ENCODE data around the gene C1QTNF9B.
"Not testable (repeated sequence)": the region's sequence is repeated elsewhere in the genome, so short reads cannot be mapped to it uniquely, and the experiment has no call there.

Gene C1QTNF9B

DNA sequence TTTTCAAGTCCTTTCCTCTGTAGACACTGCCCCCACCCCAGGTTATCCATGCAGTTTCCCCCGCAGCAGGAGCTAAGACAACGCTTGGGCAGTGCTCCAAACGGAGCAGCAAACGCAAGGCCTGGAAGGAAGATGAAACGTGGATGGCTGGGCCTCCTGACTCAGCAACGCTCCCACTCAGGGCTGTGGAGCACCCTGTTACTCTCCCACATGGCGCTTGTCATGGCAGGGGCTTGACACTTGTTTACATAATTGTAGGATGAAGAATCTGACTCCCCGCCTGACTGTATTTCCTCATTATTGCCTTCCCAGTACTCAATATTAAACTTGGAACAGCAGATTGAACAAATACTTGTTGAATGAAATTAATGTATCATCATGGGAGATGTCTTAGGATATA, 799 bp upstream of the C1QTNF9B start:
- no peak for DNase-seq (ENCODE audit: insufficient read length, low spot score)
- no peak for FAIRE-seq

DNA sequence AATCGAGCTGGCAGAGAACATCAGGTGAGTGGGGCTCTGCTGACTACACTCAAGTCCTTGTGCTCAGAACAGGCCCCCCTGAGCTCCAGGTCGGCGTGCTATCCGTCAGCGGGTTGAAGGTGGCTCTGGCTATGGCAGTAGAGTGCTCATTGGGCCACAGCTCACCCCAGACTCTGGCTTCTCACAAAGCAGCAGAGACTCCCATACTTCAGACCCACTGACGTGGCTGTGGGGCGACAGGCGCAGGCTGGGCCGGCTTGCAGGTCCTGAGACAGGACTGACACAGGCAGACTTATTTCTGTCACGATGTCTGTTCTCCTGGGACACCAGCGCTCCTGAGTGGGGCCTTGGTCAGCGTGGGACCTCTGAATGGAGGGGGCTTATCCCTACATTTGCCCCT, 2.6 kb downstream of the C1QTNF9B start:
- not testable (repeated sequence) for DNase-seq (ENCODE audit: insufficient read length, low spot score); FAIRE-seq

DNA sequence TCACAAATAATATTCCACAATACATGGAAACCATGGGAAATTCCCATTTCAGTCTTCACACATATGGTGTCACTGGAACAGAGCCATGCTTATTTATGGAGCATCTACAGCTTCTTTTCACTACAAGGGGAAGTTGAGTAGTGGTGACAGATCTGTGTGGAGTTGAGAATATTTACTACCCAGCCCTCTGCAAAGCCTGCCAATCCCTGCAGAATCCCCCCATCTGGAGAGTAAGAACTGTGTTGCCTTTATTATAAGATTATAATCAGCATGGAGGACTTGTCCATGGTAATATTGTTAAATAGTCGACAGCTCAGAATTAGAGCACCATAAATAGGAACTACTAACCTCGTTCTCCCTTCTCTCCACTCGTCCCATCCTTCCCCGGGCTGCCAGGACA, 3.5 kb downstream of the C1QTNF9B start:
- FAIRE-seq; DNase-seq (ENCODE audit: insufficient read length, low spot score): not testable (repeated sequence)

DNA sequence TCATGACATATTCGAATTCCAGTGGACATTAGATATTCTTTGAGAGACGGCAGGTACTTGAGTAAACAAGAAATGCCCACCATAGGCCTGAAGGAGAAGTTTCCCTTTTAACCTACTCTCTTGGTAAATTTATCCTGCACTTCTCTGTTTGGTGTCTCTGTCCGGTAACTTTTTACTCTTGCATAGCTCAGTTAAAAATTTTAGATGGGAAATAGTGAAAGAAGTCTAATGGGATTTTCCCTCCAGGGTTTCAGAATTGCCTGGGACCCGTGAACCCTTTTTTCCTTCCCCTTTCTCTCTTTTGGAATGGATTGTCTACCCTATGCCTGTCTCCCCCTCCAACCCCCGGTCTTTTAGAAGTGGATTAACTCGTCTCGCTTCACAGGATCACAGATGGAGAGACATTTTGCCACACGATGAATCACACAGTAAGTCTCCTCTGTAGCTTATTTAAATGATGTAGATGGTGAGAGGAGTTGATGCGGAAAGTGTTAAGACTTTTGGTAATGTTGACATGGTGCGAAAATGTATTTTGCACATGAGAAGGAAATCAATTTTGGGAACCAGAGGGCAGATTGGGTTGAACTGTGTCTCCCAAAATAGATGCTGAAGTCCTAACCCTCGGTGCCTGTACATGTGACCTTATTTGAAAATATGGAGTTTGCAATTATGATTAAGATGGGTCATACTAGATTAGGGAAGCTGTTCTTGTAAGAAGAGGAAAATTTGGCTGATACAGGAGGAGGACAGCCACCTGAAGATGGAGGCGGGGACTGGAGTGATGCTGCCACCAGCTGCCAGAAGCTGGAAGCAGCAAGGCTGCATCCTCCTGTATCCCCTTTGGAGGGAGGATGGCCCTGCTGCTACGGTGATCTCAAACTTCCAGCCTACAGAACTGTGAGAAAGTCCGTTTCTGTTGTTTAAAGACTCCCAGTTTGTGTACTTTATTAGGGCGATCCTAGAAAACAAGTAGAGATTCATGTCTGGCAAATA, 7.4 kb downstream of the C1QTNF9B start:
- peak; percentile 61 for FAIRE-seq

DNA sequence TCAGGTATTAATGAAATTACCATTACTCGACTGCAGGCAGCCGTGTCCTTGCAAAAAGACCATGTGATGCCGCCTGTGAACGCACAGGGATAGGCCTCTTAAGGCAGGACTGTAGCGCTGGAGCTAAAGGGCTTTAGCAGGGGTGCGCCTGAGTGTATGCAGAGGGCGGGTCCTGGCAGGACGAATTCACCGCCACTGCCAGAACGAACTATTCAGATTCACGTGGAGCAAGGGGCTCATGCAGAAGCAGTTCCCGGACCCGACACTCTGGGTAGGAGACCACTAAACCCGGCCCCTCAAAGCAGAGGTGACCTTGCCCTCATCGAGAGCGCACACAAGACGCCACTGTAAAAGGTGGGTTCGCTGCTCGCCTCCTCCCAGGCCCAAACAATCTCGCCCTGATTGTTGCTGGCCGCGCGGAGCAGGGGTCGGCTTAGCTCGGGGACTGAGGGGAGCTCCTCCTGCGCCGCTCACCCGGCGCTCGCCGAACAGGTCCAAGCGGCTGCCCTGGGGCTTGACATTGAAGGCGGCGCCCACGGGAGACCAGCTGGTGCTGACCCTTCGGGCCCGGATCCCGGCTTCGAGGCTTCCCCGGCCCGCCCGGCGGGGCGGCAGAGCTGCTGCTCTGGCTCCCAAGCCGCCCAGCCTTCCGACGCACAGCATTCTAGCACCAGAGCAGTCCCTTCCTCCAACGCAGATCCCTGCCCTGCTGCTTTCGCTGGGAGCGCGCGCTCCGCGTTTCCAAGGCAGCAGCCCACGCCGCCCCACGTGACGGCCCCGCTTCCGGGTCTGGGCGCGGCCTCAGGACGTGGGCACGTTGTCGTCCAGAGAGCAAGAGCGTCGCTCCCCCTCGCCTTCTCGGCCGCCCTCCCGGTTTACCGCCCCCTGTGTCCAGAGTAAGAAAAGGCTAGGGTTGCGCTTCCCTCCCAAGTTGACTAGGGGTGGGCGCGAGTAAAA, 8.4 kb downstream of the C1QTNF9B start, which contains the start of gene MIPEP:
Gene MIPEP (minus strand): TSS at position 743 of the 957 bp plus-strand sequence. CDS start 80 bp downstream, at position 663.
- DNase-seq (ENCODE audit: insufficient read length, low spot score) (peak; percentile 88), FAIRE-seq (peak; percentile 89)

More for the DNA sequence above, 7.4 kb downstream of the C1QTNF9B start:
- no peak for DNase-seq (ENCODE audit: insufficient read length, low spot score)

DNA sequence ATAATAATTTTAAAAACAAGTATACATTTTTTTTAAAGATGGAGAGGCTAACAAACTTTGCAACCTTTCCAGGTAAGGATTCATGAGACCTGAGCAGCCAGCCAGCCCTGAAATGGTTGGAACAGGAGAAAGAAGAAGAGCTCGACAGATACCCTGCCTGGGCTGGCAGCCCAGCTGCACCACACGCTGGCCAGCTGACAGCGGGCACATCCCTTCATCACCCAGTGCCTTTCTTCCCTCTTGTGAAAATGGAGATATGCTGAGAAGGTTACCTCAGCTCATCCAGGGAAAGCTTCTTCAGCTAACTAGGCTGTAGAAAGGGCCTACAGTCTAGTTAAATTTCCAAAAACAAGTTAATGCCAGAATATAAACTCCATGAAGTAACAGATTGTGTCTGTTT, 12.9 kb downstream of the C1QTNF9B start:
- FAIRE-seq; DNase-seq (ENCODE audit: insufficient read length, low spot score): not testable (repeated sequence)

DNA sequence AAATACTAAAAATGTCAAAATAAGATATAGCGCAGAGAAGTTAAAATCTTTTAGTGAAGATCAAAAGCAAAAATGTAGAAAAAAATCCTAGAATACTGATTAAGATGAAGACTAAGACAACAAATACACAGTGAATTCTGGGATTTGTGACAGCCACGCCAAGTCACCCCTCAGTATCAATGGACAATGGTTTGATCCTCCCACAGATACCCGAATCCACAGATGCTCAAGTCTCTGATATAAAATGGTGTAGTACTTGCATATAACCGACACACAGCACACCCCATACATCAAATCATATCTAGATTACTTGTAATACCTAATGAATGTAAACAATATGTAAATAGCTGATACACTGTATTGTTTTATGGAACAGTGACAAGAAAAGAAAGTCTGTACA, 14.0 kb downstream of the C1QTNF9B start:
- DNase-seq (ENCODE audit: insufficient read length, low spot score) (no peak), FAIRE-seq (no peak)

DNA sequence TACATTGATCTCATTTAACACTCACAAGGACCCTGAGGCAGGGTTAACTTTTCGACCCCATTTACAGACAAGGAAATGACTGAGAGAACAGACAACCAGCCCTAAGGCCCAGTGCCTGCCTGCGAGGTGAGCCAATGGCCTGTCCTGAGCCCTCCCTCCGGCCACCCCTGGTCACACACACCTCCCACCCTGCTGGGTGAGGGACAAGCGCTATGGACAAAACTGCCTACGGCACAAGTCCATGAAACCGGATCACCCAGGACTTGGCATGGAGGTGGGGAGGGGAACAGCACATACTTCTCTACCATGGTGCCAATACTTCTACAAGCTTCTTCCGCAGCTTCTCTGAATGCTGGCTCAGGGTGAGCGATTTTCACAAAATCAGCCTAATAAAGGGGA, 15.9 kb downstream of the C1QTNF9B start:
- not testable (repeated sequence) for DNase-seq (ENCODE audit: insufficient read length, low spot score); FAIRE-seq

DNA sequence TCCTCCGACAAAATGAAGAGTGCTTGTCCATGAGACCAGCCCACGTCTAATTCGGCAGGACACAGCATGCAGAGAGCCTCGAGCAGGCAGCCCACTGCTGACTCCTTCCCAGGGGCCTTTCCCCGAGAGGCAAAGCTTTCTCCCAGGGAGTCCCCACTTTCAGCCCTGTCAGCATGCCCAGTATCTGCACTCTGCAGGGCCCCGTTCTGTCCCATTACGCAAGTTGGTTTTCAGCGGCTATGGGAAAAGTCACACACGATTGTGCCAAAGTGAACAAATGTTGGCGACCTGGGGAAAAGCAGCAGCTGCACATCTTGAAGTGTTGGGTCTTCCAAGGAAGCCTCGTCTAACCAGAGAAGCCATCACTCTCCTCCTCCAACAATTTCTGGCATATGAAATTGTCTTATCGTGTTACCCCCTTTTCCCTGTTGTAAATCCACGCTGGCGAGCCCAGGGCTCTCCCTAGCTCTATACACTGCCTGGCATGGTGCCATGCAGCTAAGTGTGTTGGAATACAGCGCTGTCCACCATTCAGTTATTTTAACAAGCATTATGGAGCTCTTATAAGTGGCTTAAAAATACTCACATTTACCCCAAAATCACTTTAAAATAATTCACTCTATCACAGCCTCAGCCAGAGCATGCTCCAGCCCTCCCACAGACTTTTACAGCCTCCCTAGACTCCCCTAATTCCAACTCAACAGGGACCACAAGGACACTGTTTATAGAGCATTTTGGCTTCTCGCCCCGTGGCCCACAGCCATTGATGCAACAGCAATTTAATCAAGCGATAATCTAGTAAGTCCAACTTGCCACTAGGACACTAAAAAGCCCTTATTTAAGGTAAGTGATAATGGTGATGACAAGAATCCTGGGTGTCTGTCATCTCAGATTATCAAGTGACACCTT, 16.6 kb downstream of the C1QTNF9B start:
- FAIRE-seq; DNase-seq (ENCODE audit: insufficient read length, low spot score): not testable (repeated sequence)

DNA sequence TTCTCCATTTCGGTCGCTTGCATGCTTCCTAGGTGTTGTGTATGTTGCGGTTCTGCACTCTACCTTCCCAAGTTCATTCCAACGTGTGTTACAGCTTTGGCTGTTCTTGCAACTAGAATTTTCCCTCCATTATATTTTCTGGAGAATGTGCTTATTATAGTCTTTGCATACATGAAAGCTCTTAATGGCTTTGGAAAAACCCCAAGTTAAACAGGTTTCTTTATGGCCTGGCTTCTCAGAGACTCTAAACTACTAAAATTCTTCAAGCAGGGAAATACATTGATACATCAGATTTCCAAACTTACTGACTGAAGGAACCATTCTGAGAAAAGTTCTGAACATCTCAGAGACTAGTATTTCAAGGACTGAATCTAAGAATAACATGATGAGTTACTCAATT, 20.0 kb downstream of the C1QTNF9B start:
- DNase-seq (ENCODE audit: insufficient read length, low spot score) (no peak), FAIRE-seq (no peak)

DNA sequence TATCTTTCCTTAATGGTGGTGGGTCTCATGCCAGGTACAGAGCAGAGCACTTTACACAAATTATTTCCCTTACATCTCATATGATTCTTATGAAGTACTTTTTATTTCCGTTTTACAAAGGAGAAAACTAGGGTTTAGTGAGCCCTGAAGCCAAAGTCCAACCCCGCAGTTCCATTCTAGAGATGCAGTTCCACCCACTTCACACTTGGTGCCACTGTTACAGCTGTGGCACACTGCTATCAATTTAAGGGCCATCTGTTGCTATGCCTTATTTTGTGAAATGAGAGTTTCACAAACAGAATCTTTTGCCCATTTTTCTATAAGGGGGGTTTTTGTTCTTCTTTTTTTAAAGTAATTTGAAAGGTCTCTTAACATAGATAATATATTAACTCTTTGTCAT, 21.0 kb downstream of the C1QTNF9B start:
- FAIRE-seq (peak; percentile 82), DNase-seq (ENCODE audit: insufficient read length, low spot score) (no peak)

DNA sequence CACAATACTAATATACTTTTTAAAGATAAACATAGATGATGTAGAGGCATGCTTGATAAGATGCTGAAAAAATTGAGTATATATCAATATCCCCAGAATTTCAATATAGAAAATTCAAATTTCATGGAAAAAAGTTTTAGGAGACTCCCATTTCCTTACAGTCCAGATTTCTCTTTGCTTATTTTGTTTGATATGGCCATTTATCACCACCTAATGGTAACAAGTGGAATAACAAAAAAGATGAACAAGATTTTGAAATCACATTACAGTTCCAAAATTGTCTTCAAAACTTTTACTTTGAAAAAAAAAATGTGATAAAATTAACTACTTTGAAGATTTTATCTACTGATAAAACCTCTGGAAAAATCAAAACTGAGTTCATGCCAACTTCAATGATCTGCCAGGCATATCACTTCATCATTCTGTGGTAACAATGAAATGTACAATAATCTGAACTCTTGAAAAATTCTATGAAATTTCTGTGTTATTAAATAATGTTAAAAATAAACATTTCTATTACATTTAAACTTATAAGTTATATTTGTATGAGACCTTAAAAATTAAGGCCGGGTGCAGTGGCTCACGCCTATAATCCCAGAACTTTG, 25.6 kb downstream of the C1QTNF9B start:
- FAIRE-seq = peak; percentile 68
- no peak for DNase-seq (ENCODE audit: insufficient read length, low spot score)

DNA sequence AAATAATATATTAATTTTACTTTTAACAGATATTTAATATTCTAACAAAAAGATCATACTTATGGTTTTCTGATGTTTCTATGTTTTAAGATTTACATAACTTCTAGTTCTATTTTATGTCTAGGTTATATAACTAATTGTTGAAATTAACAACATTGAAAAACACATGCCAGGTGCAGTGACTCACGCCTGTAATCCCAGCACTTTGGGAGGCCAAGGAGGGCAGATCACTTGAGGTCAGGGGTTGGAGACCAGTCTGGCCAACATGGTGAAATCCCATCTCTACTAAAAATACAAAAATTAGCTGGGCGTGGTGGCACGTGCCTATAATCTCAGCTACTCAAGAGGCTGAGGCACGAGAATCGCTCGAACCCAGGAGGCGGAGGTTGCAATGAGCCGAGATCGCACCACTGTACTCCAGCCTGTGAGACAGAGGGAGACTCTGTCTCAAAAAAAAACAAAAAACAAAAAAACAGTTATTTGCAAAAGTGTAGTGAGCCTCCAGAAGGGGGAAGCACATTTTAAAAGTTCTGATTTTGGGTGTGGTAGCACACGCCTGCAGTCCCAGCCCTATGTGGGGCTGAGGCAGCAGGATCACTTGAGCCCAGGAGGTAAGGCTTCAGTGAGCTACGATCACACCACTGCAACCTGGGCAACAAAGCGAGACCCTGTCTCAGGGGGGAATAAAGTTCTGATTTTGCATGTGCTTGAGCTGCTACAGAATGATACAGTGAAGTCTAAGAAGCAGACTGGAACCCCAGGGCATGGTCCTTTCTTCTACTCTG, 26.8 kb downstream of the C1QTNF9B start:
- DNase-seq (ENCODE audit: insufficient read length, low spot score) = no peak
- FAIRE-seq = peak; percentile 21

DNA sequence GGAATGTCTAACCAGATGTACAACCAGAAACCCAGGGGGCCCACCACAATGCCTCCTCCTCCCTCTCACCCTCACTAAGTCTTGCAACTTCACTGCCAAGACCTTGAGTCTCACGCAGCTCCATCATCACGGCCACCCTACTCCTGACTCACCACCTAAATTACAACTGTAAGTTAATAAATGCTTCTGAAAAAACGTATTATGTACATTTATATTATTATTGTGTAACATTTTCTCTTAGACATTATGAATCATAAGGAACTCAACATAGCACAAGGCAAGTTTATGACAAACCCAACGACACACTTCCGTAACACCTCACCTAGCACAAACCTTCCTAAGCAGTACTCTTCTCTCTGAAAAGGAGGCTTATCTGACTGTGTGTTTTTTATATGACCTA, 28.8 kb downstream of the C1QTNF9B start:
- DNase-seq (ENCODE audit: insufficient read length, low spot score) (no peak), FAIRE-seq (no peak)

DNA sequence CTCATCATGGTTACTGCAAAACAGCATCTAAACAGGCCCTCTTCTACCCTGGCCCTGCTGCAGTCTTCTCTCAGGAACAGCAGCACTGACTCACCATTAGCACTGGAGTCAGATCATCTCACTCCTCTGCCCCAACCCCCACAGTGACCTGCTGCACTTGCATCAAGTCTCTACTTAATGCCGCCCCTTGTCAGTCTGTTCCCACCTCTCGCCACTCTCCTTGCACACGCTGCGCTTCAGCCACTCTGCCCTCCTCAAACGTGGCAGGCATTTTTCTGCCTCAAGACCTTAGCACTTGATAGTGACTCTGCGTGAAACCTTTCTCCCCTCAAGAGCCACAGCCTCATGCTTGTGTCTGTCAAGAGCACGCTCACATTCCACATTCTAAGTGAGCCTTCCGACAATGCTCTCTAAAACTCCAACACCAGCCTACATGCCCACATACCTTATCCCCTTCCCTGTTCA, 30.2 kb downstream of the C1QTNF9B start:
- FAIRE-seq (no peak), DNase-seq (ENCODE audit: insufficient read length, low spot score) (no peak)

DNA sequence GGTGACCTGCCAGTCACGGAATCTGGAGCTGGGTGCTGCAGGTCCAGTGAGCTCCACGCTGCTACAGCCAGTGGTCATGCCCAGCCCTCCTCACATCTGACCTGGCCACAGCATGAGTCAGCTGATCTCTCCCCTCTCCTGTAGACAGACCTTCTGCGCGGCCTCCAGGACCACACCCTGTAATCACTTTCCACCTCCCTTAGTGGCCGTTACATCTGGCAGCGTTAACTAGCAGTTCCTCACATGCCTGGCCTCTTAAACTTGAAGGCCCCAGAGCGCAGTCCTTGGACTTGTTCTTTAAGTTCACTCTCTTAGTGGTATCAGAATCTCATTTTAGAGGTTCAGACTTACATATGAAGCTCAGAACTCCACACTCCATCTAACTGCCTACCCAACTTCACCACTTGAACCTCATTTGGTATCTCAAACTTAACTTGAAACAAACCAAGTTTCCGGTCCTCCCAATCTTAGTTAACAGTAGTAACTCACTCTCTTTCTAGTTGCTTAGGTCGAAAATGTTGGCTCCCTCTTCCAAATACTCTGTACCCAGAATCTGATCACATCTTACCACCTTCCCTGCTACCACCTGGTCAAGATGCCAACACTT, 30.8 kb downstream of the C1QTNF9B start:
- FAIRE-seq = no peak
- no peak for DNase-seq (ENCODE audit: insufficient read length, low spot score)

DNA sequence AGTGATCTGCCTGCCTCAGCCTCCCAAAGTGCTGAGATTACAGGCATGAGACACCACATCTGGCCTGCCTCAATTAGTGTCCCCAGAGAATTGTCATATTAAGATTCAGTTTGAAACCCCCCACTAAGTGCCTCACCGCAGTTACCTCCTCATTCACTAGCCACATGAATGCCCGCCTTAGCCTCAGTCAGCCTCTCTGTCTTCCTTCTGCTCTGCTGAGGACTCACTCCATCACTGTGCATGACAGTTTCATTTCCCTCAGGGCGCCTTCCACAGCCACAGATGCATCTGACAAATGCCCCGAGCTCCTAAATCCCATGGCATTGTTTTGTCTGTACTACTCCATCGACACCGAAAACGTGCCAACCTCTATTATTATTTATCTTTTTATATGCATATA, 31.4 kb downstream of the C1QTNF9B start:
- DNase-seq (ENCODE audit: insufficient read length, low spot score) (no peak), FAIRE-seq (no peak)

DNA sequence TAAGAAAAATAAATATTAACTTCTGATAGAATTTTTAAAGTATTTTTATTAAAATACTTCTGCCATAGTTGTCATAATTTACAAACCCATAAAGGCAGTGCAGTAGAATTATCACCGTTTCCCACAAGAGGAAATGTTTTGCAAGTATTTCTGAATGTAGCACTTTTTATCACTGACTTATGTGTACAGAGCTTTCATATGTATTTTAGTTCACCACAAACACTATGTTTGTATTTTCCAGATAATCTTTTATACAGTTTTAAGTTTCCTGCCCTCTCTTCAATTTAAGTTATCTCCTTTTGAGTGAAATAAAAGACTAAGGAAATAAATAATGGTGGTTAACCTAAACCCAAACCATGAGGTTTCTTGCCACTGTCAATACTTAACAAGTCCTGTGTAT, 32.3 kb downstream of the C1QTNF9B start:
- FAIRE-seq = no peak

More for the DNA sequence above, 32.3 kb downstream of the C1QTNF9B start:
- no peak for DNase-seq (ENCODE audit: insufficient read length, low spot score)
